HG03520 (cell line): ENCODE data around the gene ZFR2.

ENCODE experiments used
- ATAC-seq: cut with Tn5 transposase; IDR thresholded peaks from one replicate; pipeline ENCODE4 v1.9.1; 2021; ENCODE audit warnings: mild to moderate bottlenecking, moderate library complexity; ENCODE audit not compliant: unreplicated experiment

The ZFR2 gene

DNA sequence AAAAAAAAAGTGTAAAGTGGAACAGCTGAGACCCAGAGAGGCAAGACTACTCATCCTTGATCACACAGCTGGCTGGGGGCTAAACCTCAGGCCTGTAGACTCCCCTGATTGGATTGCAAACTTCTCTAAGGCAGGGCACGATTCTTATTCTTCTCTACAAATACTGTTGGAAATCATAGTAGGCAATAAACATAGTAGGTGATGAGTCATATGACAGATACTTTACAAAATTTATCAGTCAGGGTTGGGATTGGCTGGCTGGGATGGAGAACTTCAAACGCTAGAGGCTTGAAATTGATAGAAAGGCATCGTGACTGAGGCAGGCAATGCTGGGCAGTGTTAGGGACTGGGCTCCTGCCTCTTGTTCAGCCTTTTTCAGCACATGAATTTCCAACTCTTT is 76.7 kb downstream of the ZFR2 start:
- no peak for ATAC-seq

- no peak for ATAC-seq
These were observed 77.9 kb downstream of the ZFR2 start for GRCh38 chr19:3790941-3791340.

- no peak for ATAC-seq
These were observed 78.6 kb downstream of the ZFR2 start for GRCh38 chr19:3790209-3790734.

GRCh38 chr19:3788996-3789778 is 79.7 kb downstream of the ZFR2 start:
- ATAC-seq = no peak

GRCh38 chr19:3785938-3786824 is 82.7 kb downstream of the ZFR2 start, which contains the start of gene MATK:
Gene MATK (minus strand): TSS chr19:3786381. CDS start chr19:3785135, 1,246 bp downstream.
- no peak for ATAC-seq

GRCh38 chr19:3785451-3785937 is 83.3 kb downstream of the ZFR2 start:
- no peak for ATAC-seq

DNA sequence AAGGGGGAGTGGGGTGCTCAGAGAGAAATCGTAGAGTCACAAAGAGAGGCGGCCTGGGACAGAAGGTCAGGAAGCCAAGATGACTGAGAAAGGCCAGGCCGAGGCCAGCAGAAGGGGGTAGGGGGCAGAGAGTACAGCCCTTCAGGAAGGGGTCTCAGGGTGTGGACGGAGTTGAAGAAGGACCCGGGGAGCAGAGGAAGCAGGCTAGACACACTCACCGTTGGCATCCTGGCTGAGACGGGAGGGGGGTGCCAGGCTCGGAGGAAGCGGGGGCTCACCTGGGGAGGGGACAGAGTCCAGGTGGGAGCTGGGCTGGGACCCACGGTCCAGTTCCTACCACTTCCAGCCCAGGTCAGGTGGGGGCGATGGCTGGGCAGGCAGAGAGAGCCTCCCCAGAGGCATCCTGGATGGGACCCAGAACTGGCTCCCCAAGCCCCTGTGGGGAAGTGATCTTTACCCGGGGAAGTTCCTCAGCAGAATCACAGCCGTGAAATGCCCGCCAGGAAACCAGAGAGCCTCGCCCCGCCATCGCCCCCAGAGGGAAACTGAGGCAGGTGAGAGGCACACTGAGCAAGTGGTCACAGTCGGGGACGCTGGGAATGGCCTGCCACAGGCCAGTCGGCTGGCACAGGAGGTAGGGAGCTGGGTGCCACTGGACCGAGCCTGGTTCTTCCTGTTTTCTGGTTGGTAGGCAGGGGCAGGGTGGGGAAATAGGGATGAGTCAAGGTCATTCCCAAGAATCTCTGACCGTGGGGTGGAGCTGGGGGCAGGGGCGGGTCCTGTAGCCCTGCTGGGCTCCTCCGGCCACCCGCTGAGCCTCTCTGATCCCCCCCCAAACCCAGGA is 84.0 kb downstream of the ZFR2 start:
- ATAC-seq = no peak

- no peak for ATAC-seq
These were observed 84.9 kb downstream of the ZFR2 start for GRCh38 chr19:3783660-3784584.

GRCh38 chr19:3782903-3783302 is 85.9 kb downstream of the ZFR2 start:
- ATAC-seq = no peak

DNA sequence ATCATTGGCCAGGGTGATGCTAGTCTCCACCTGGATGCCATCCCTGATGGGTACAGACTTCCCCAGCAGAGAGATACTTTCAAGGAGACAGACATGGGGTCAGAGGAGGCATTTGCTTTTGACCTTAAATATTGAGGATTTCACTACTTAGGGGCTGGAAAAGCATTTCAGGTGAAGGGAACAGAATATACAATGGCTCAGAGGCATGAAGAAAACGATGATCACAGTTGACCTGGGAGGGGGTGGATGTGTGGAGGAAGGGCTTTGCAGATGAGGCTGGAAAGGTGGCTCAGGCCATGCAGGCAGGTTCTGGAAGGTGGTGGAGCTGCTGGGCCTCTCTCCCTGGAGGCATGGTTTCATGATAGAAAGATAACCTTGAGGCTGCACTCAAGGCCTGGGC is 86.5 kb downstream of the ZFR2 start:
- ATAC-seq = no peak

DNA sequence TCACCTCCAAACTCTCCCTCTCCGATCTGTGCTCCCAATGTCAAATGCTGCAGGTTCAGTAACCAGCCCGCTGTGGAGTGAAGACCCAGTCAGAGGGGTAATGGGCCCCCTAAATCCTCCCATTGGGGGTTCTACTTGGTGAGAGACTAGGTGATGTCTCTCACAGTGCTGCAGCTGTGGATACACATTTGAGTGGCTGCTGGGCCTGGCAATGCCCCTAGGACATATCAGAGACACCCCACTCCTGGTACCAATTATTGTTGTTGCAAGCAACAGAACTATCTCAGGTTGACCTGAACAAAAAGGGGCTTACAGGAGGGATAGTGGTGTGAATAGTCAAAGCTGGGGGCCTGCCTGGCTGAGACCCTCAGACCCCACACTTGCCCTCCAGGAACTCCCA is 87.2 kb downstream of the ZFR2 start:
- ATAC-seq = no peak

DNA sequence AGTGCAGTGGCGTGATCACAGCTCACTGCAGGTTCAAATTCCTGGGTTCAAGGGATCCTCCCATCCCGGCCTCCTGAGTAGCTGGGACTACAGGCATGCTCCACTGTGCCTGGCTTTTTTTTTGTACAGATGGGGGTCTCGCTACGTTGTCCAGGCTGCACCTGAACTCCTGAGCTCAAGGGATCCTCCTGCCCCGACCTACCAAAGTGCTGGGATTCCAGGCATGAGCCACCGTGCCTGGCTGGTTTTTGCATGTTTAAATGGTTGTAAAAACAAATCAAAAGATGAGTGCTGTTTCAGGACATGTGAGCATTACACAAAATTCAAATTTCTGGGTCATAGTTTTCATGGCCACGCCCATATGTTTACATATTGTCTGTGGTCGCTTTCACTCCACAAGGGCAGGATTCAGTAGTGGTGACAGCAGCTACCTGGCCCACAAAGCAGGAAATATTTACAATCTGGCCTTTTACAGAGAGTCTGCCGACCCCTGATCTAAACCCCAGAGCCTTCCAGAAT is 88.0 kb downstream of the ZFR2 start:
- ATAC-seq = no peak

- no peak for ATAC-seq
These were observed 89.7 kb downstream of the ZFR2 start for GRCh38 chr19:3778899-3779723.

DNA sequence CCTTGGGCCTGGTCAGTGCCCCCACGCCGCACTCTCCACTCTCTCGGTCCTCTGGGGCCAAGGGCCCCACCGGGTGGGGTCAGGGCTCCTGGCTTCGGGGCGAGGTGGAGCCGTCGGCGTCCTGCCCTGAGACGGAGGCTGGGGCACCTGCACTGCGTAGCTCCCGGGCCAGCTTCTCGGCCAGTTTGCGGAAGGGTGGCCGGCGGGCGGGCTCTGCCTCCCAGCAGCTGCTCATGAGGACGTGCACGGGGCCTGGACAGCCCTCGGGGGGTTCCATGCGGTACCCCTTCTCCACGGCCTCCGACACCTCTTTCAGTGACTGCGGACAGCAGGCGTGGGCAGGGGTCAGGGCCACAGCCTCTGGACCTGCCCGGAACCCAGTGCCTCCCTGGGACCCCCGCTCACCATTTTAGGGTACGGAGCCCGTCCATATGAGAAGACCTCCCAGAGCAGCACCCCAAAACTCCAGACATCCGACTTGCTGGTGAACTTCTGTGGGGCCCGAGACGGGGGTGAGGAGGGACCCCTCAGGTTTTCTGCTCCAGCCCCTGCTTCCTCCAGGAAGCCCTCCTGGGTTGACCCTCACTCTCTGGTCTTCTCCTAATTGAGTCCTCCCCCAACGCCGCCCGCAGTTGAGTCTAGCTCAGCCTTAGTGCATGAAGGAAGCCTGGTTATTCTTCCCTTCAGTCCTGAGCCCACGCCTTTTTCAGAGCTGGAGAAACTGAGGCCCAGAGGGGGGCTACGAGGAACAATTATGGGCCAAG is 90.6 kb downstream of the ZFR2 start:
- no peak for ATAC-seq

DNA sequence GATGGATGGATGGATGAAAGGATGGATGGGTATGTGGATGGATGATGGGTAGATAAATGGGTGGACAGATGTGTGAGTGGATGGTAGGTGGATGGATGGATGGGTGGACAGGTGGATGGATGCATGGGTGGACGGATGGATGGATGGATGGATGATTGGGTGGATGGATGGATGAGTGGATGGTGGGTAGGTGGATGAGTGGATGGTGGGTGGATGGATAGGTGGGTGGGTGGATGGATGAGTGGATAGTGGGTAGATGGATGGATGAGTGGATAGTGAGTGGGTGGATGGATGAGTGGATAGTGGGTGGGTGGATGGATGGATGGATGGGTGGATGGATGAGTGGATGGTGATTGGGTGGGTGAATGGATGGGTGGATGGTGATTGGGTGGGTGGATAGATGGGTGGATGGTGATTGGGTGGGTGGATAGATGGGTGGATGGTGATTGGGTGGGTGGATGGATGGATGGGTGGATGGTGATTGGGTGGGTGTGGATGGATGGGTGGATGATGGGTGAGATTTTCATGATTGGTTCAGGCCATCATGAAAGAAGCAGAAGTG is 92.3 kb downstream of the ZFR2 start:
- ATAC-seq = no peak

DNA sequence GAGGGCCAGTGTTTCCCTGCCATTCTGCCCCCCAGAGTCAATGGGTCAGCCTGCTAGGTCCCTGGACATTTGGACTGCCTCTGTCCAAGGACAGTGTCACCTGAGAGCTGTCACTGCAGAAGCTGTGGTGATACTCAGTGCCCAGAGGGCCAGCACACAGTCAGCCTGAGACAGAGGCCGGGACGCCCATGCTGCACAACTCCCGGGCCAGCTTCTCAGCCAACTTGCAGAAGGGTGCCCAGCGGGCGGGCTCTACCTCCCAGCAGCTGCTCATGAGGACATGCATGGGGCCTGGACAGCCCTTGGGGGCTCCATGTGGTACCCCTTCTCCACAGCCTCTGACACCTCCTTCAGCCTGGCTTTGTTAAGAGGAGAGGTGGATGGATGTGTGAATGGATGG is 93.0 kb downstream of the ZFR2 start:
- ATAC-seq = no peak

GRCh38 chr19:3775374-3775711 is 93.5 kb downstream of the ZFR2 start:
- no peak for ATAC-seq
